ENCODE measurements around the gene BANF2.
"Not testable (repeated sequence)": the region's sequence is repeated elsewhere in the genome, so short reads cannot be mapped to it uniquely, and the experiment has no call there.

BANF2 gene

GRCh38 chr20:17682889-17683198 is 16.9 kb upstream of the BANF2 start:
- DNase-seq (ENCODE audit: low read depth in 2 of 2) = no peak

- DNase-seq (ENCODE audit: low read depth in 2 of 2) = no peak
Observed at GRCh38 chr20:17683218-17684076, 16.3 kb upstream of the BANF2 start.

GRCh38 chr20:17684077-17684888 is 15.5 kb upstream of the BANF2 start:
- no peak for DNase-seq (ENCODE audit: low read depth in 2 of 2)

- no peak for DNase-seq (ENCODE audit: low read depth in 2 of 2)
Observed at GRCh38 chr20:17685168-17685567, 14.6 kb upstream of the BANF2 start.

- DNase-seq (ENCODE audit: low read depth in 2 of 2) = no peak
Observed at GRCh38 chr20:17687800-17688199, 12.0 kb upstream of the BANF2 start.

GRCh38 chr20:17688965-17689364 is 10.8 kb upstream of the BANF2 start:
- DNase-seq (ENCODE audit: low read depth in 2 of 2) = no peak

GRCh38 chr20:17690144-17690543 is 9.6 kb upstream of the BANF2 start:
- no peak for DNase-seq (ENCODE audit: low read depth in 2 of 2)

GRCh38 chr20:17691758-17692157 is 8.0 kb upstream of the BANF2 start:
- no peak for DNase-seq (ENCODE audit: low read depth in 2 of 2)

- DNase-seq (ENCODE audit: low read depth in 2 of 2) = no peak
Observed at GRCh38 chr20:17693444-17694001, 6.2 kb upstream of the BANF2 start.

- DNase-seq (ENCODE audit: low read depth in 2 of 2) = no peak
Observed at GRCh38 chr20:17694767-17695166, 5.0 kb upstream of the BANF2 start.

- DNase-seq (ENCODE audit: low read depth in 2 of 2) = no peak
Observed at GRCh38 chr20:17696287-17696686, 3.5 kb upstream of the BANF2 start.

- DNase-seq (ENCODE audit: low read depth in 2 of 2) = no peak
Observed at GRCh38 chr20:17697171-17697570, 2.6 kb upstream of the BANF2 start.

- no peak for DNase-seq (ENCODE audit: low read depth in 2 of 2)
Observed at GRCh38 chr20:17698384-17698783, 1.4 kb upstream of the BANF2 start.

- DNase-seq (ENCODE audit: low read depth in 2 of 2) = no peak
Observed at GRCh38 chr20:17700637-17701036, 871 bp downstream of the BANF2 start.

- DNase-seq (ENCODE audit: low read depth in 2 of 2) = no peak
Observed at GRCh38 chr20:17701826-17702225, 2.1 kb downstream of the BANF2 start.

- no peak for DNase-seq (ENCODE audit: low read depth in 2 of 2)
Observed at GRCh38 chr20:17704589-17705317, 5.0 kb downstream of the BANF2 start.

GRCh38 chr20:17705916-17706315 is 6.2 kb downstream of the BANF2 start:
- DNase-seq (ENCODE audit: low read depth in 2 of 2) = no peak

- DNase-seq (ENCODE audit: low read depth in 2 of 2) = no peak
Observed at GRCh38 chr20:17706632-17707031, 6.9 kb downstream of the BANF2 start.

- DNase-seq (ENCODE audit: low read depth in 2 of 2) = not testable (repeated sequence)
Observed at GRCh38 chr20:17707951-17708350, 8.2 kb downstream of the BANF2 start.

- DNase-seq (ENCODE audit: low read depth in 2 of 2) = no peak
Observed at GRCh38 chr20:17708675-17709360, 9.1 kb downstream of the BANF2 start.
